CD4-positive, alpha-beta T cell treated with Interleukin-17A for 1 hour (primary cell): ENCODE results near the gene CNTNAP2.
"Not testable (repeated sequence)": the region's sequence is repeated elsewhere in the genome, so short reads cannot be mapped to it uniquely, and the experiment has no call there.

Experiments
- DNase-seq: peaks from one replicate; pipeline ENCODE4 v3.0.0-alpha.2; 2020

Gene CNTNAP2

DNA sequence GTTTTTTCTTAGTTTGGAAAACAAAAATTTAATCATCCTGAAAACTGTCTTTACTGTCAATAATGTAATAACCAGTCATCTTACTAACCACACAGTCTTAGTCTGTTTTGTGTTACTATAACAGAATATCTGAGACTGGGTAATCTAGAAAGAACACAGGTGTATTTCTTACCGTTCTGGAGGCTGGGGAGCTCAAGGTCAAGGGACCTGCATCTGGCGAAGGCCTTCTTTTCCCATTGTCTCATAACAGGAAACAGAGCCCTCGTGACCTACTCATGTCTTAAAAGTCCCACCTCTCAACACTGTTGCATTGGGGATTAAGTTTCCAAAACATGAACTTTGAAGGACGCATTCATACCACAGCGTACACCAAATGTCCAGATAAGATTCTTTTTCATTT, 932.3 kb downstream of the CNTNAP2 start:
- no peak for DNase-seq

DNA sequence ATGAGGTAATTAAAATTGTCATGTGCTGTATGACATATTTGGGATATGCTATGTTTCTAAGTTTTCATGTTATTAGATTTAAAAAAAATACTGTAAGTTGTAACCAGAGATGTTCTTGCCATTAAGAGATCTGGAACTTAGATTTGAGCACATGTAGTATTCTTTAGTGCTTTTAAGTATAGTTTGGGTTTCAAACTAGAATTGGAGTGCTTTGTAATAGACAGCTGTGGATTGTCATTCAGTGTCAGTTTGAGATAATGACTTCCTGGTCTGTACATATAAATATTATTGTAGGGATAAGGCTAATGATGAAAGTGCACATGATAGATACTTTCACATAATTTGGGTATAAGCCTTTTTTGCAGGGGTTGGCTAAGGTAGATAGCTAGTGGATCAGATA, 936.2 kb downstream of the CNTNAP2 start:
- DNase-seq, result no peak

DNA sequence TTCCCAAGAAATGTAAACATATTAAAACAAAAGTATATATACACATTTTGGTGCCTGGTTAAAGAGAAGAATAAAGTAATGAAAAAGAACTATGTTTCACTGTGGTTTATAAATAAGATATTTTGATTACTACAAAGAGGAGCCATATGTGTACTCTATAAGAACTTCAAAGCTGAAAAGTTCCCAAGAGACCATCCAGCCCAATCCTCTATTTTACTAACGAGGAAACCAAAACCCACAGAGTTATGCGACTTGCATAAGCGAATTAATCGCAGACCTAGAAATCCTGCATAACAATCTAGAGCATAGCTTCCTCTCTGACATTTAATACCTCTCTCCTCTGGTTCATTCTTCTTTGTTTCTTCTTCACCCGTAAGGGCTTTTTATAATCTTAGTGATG, 937.1 kb downstream of the CNTNAP2 start:
- no peak for DNase-seq

DNA sequence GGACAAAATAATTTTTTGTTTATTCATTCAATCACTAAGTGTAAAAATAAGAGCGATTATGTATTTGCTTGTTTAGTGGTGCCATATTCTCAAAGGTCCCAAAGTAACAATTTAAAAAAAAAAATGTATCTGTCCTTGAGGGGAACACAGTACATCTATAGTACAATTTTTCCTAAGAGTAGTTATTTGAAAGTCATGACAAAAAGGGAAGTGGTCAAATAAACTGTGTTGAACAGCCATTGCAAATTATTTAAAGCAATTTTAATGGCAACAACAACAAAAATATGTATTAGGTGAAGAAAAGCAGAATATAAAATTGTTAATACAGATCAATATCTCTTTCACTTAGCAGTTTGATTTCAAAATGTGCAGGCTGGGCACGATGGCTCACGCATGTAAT, 943.5 kb downstream of the CNTNAP2 start:
- no peak for DNase-seq

DNA sequence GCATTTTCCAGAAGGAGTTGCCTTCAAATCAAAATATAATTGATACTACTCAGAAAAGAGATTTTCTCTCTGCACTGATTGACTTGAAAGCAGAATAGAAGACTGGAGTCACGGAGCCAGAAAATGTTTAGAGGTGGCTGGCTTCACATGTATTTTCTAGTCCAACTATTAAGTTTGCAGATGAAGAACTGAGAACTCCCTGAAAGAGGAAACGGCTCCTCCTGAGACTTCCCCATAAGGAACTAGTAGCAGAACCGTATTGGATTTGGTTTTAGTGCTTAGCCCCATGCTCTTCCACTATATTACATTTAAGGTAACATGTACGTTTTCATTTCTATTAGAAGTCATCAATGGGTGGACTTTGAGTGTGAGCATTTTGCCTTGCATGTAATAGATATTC, 946.3 kb downstream of the CNTNAP2 start:
- no peak for DNase-seq

DNA sequence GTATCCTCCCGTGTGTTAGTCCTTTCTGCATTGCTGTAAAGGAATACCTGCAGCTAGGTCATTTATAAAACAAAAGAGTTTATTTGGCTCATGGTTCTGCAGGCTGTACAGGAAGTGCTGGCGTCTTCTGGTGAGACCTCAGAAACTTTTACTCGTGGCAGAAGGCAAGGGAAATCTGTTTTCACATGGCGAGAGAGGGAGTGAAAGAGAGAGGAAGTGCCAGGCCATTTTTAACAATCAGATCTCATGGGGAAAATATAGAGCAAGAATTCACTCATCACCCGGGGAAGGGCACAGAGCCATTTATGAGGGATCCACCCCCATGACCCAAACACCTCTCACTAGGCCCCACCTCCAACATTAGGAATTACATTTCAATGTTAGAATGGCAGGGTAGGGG, 952.2 kb downstream of the CNTNAP2 start:
- no peak for DNase-seq

DNA sequence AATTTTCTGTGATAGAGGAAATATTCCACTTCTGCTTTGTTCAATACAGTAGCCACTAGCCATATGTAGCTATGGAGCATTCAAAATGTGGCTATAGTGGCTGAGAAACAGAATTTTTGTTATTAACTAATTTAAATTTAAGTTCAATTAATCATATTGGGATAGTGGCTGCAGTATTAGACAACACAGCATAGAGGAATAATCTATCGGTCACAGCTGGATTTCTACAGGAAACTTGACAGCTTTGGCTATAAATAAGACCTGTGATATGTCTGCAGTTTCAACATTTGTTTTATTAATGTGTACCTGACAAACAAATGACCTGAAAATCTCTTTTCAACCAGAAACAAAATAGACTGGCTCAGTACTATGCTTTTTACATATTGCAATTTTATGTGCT, 953.2 kb downstream of the CNTNAP2 start:
- no peak for DNase-seq

DNA sequence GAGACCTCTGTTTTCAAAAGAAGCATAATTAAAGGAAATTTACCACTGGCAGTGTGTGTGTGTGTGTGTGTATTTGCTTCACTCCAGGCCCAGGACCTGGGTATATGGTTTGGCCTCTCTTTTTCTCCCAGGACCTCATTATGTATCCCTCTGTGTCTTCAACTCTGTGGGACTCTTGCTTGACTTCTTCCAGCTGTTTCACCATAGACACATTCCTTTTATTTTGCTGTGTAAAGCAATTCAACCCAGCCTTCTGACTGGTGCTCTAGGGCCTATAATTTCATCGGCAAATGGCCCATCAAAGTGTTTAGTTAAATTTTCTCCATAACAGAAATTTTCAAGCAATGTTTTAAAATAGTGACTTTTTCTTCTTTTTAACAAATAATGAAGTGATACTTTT, 954.3 kb downstream of the CNTNAP2 start:
- no peak for DNase-seq

DNA sequence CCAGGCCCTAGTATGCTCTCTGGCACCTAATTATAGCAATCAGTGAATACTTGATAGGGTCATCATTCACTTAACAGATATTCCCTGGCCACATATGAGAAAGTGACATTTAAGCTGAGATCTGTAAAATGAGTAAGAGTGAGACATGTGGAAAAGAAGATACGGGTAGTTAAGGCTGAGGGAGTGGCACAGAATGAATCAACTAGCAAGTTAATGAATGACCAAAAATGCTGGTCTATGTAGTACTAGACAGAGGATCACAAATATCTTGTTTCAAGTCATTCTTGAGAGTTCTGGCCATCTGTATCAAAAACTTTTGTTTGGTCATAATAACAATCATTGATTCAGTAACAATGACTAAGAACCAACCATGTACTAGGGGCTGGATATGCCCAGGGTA, 954.9 kb downstream of the CNTNAP2 start:
- DNase-seq, result no peak

DNA sequence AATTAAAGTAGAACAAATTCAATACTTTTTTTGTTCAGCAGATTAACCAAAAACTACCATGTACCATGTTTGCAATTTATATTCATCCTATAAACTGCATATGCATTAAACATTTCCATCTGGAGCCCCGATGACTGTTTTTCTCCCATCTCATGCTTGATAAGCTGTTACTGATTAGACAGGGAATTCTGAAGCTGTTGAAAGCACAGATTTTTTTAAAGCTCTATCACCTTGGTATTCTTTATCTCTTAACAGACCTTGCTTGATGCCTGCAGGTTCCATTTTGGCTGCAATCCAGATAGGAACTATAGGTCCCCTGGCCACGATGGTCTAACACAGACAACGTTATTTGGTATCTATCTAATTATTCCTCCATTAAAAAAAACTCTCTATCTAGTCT, 961.7 kb downstream of the CNTNAP2 start:
- DNase-seq, result no peak

DNA sequence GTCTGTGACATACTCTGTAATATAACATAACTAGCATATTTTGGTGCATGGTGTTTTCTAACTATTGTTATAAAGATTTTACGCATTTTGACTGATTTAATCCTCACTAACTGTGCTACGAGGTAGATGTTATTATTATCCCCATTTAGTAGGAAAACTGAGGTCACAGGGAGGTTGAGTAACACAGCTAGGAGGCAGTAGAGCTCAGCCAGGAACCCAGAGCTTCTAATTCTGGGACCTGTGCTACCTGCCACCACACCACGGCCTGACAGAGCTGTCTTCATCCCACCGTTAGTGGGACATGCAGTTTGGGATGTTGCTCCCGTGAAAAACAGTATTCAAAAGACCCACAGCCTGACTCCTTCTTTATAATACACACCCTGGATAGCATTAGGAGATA, 962.5 kb downstream of the CNTNAP2 start:
- DNase-seq, result no peak

DNA sequence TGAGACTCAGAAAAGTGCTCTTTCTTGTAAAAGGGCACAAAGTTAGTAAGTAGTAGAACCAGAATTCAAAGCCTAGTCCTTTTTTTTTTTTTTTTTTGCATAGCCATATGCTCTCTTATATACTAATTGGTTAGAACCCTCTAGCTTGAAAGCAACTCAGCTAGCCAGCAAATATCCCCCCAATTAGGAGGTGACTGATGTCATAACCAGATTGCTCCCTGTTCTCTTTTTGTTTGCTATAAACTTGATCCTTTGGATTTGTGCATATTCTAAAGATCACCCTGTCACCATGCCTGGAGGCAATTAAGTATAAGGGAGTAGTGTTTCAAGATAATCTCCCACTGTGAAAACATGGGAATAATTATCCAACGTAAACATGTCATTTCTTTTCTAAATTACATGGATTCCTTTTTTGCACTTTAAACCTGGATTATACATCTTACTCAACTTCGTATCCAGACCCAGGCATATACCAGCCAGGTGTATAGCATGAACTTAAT, 963.4 kb downstream of the CNTNAP2 start:
- no peak for DNase-seq

DNA sequence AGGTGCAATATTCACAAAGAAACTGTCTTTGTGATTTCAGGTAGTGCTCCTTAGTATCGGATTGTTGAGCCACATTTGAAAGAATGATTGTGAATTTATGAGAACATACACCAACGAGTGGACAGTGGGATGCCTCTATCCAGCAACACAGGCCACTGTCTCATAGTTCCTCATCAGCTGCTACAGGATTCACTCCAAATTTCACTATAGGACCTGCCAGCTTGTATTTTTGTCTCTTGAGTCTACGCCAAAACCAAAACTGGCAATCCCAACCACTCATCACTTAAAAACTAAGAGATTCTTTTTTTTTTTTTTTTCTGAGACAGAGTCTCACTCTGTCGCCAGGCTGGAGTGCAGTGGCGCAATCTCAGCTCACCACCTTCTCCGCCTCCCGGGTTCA, 964.5 kb downstream of the CNTNAP2 start:
- no peak for DNase-seq

DNA sequence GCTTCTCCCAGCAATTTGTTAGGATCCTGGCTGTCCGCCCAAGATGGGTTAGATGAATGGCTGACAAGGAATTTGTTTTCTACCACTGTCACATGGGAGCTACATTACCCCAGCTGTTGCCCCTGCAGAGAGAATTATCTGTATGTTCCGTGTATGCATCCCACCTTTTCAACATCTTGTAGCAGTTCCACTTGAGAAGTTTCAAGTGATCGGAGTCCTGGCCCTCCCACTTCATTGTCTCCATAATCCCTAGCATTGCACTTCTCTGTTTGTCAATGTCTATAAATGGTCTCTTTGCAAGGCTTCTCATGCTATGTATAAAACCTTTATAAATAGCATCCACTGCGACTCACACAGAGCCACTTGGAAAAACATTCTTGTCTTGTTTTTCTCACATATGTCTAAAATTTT, 972.5 kb downstream of the CNTNAP2 start:
- DNase-seq, result no peak

DNA sequence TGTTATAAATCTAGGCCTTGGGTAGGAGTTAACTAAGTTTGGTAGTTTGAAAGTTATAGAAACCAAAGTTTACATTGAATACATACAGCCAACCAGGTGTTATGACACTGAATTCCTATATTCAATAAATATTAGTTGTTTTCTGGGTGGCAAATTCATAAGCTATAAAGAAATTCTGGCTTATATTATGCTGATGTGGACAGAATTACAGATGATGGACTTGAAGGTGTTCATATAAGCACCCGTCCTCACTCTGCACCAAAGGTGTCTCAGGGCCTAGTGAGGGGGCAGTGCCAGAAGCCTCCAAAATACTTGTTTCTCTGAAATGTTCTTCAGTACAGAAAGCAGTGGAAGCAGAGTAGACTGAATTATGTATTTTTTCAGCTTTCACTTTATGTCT, 973.0 kb downstream of the CNTNAP2 start:
- DNase-seq, result no peak

DNA sequence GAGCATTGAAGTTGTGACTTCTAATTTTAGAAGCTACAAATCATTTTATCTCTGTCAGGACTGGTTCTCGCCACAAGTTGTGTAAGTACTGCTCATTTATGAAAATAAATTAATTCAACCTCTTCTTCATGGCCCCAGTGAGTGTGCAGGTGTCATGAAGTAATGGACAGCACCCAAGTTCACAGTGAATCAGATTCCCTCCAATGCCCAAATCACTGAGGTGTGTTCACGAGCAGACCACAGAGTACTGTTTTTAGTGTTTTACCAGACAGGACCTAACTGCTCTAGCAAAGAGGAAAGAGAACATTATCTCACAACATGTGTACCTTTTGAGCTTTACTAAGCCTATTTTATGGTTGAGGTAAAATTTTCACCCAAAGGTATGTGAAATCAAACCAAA, 980.0 kb downstream of the CNTNAP2 start:
- DNase-seq, result no peak

DNA sequence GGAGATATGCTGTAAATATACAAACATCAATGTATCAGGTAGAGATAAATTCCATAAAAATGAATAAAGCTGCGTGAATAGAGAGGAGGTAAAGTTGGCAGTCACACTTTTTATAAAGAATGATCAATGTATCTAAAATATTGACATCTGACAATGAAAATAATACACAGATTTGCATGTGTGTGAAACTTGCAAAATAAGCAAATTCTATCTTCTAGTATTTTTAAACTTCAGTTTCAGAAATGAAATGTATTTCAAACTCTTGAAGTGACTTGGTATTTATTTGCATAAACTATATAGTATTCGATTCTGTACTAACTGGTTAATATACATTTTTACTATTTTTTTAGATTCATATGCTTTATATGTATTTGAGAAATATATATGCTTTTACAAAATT, 986.6 kb downstream of the CNTNAP2 start:
- no peak for DNase-seq

DNA sequence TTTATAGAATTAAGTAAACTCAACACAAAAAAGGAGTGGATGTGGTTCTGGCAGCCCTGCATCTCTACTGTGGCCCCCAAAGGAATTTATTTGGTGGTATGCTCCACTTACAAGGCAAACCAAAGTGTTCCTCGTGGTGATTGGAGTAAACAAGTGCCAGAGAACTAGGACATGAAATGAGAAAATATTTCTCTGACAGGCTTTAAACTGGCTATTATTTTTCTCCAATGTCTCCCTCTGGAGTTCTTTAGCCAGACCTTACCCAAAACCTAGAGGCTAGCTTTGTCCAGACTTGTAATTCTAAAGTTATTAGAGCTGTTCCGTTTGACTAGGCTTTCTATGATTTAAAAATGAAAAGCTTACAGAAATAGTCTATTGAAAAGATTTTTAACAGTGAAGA, 990.1 kb downstream of the CNTNAP2 start:
- no peak for DNase-seq

DNA sequence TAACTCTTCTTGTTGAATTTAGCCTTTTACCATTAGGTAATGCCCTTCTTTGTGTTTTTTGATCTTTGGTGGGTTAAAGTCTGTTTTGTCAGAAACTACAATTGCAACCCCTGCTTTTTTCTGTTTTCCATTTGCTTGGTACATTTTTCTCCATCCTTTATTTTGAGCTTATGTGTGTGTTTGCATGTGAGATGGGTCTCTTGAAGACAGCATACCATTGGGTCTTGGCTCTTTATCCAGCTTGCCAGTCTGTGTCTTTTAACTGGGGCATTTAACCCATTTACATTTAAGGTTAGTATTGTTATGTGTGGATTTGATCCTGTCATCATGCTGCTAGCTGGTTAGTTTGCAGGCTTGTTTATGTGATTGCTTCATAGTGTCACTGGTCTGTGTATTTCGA, 997.9 kb downstream of the CNTNAP2 start:
- not testable (repeated sequence) for DNase-seq

DNA sequence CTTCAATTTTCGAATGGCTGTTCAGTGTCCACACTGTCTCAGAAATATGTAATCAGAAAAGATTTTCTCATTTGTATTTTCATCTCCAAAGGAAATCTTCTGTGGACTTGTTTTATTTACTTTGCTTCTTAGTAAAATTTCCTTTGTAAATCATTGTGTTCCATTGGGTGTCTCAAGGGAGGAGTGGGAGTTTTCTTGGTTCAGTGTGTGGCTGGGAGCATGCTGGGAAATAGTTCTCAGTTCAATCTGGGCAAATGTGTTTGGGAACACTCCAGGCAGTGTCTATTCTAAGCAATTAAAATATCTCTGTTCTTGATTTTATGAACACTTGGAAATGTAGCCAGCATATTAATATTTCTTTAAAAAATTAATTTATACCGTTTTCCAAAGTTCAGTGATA, 1019.8 kb downstream of the CNTNAP2 start:
- DNase-seq, result no peak

DNA sequence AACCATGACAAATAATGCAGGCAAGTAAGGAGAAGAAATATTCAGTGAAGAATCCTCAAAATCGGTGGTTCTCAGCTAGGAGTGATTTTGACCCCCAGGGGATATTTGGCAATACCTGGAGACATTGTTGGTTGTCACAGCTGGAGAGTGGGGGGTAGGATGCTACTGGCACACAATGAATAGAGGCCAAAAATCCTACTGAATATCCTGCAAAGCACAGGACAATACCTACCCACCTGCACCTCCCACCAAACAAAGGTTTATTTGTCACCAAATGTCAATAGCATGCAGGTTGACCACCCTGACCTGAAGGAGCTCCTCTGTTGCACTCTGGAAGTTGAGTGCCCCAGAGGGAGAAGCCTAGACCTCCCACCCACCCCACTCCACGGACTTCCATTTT, 1028.6 kb downstream of the CNTNAP2 start:
- DNase-seq, result no peak

DNA sequence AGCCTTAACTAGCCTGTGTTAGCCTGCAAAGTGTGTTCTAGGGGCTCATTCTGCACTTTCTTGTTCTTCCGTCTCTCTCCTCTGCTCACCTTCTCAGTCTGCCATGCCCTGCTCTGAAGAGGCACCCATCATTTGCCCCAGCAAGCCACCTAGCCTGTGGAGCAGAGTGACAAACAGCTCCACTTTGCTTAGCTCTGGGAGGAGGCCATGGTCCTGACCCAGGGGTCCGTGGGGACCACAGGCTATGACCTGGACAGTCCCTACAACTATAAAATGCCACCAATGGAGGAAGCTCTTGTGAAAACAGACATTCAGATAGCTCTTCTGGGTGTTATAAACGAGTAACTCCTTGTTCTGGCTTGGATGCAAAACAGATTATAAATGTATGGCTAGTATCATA, 1029.6 kb downstream of the CNTNAP2 start:
- no peak for DNase-seq

DNA sequence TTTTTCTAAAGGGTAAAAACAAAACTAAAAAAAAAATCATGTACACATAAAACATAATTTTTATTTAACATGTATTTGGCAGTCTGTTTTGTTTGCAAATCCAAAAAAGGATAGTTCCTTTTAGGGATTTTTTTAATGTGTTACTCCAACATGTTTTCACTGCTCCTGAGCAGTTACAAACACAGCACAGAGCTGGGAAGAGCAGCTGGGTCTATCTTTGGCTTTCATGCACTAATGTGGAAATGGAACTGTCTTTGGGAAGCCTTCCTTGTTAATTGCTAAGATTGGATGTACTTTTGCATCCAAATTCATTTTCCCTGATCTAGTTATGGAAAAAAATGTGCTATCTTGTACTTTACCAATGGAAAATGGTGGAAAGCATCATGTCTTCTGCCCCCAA, 1035.1 kb downstream of the CNTNAP2 start:
- no peak for DNase-seq

DNA sequence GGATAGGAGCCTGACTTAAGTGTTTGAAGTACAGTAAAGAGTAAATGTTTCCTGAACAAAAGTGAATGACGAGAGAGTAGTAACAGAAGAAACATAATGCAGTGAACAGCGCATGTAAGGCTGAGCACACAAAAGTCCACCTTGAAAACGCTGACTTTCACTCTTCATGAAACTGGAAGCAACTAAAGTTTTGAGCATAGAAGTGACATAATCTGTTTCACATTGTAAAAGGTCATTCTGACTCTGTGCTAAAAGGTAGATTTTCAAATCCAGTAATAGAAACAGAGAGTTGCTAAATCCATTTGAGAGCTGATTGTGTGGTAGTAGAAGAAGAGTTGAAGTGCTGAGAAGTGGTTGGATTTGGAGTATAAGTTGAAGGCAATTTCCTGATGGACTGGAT, 1037.0 kb downstream of the CNTNAP2 start:
- DNase-seq, result no peak

DNA sequence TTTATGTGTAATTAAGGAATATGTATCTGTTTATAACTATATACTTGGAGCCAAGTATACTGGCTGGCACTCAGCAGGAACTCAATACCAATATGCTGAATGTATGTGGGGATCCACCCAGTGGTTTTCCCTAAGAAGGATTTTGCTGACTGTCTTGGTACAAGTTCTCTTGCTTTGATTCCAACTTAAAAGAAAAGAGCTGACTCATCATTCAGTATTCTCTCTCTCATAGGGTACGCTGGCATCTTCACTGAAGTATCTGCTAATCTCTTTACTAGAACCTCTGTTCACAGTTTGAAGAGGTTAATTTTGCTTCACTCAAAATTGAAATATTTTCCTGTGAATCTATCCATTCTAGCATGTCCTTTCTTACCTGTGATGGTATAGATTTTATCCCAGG, 1044.8 kb downstream of the CNTNAP2 start:
- DNase-seq, result no peak

DNA sequence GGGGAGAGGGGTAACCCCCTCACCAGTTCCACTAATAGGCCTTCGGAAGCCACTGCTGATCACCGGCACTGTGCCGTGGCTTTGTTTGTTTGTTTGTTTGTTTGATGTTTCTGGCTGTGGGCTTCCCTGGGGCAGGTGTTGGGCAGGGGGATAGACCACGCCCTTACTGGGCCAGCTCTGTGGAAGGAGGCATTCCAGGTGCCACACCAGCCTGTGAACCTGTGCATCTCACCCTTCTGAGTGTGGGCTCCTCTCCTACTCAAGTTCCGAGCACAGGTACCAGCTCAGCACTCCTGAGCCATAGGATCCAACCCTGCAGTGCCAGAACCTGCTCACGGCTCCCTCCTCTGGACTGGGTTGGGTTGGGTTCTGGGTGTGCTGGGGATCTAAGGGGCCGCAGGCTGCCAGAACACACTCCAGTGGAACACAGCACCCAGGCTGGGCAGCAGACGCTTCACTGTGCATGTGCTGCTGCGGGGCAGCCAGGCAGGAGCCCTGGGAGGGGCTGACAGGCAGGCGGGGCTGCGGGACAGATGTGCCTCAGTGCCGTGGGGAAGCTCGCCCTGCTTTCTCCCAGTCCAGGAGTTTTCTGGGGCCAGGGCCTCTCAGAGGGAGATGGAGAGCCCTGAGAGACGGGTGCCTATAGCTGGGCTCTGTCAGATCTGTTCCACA, 1053.9 kb downstream of the CNTNAP2 start:
- DNase-seq, result no peak
